ENCODE measurements around the gene ZBTB47. TPM values are rescaled to one million over a fixed set of nuclear protein-coding genes. Genes with fewer than 3 reads are reported as not detected.

ZBTB47 gene
- total RNA-seq, 1 experiment from 2014 or later: 8.1 TPM

DNA sequence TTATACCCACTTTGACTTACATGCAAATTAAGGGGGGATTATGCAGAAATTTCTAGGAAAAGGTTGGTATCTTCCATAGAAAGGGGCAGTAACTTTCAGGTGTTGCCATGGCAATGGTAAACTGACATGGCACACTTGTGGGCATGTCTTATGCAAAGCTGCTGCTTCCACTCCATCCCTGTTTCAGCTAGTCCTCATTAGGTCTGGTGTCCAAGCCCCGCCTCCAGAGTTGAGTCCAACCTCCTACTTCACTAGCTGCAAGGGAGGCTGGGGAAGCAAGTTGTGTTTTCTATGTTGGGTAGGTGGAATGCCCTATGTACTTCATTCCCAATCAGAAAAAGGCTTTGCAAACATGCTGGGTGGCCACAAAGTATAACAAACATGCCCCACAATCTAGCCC is 17.2 kb downstream of the ZBTB47 start:
- BruUV-seq (replicated peaks): no TSS peak
- no peak for TF ChIP-seq EZH2 (IDR thresholded peaks at IDR 0.05; ENCODE audit: low read depth)
- TF ChIP-seq, protein P1, sequence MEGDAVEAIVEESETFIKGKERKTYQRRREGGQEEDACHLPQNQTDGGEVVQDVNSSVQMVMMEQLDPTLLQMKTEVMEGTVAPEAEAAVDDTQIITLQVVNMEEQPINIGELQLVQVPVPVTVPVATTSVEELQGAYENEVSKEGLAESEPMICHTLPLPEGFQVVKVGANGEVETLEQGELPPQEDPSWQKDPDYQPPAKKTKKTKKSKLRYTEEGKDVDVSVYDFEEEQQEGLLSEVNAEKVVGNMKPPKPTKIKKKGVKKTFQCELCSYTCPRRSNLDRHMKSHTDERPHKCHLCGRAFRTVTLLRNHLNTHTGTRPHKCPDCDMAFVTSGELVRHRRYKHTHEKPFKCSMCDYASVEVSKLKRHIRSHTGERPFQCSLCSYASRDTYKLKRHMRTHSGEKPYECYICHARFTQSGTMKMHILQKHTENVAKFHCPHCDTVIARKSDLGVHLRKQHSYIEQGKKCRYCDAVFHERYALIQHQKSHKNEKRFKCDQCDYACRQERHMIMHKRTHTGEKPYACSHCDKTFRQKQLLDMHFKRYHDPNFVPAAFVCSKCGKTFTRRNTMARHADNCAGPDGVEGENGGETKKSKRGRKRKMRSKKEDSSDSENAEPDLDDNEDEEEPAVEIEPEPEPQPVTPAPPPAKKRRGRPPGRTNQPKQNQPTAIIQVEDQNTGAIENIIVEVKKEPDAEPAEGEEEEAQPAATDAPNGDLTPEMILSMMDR (conservative IDR thresholded peaks at IDR 0.05): no peak
- ChIA-PET POLR2A (ENCODE audit: unreplicated experiment) (interaction anchor here (0.5 kb wide), 1 partner anchor 13 kb away, joined by 3 read pairs; no protein-coding TSS in a partner anchor), CTCF (no interaction called here)
- intact Hi-C loops (cut with micrococcal nuclease; ENCODE audit: unreplicated experiment): no loop called here
- no peaks in the 10 kb centered on the region for H3K9me3 ChIP-seq (ENCODE audit: insufficient read depth, low read depth)
- no peak for DNase-seq
- H3K36me3 ChIP-seq (ENCODE audit: low read depth): no peaks in the 10 kb centered on the region
- no peaks in the 10 kb centered on the region for H3K4me1 ChIP-seq (replicated peaks; ENCODE audit: insufficient read depth)
- H3F3A ChIP-seq (ENCODE audit: insufficient read depth, low read depth): no peaks in the 10 kb centered on the region
- no peak overlapping the region for H3K27ac ChIP-seq
- H4K20me1 ChIP-seq (ENCODE audit: insufficient read depth): no peaks in the 10 kb centered on the region
- no peak overlapping the region for H3K4me2 ChIP-seq
- H3K4me3 ChIP-seq: no peak overlapping the region
- no peak overlapping the region for H2AFZ ChIP-seq
- no peaks in the 10 kb centered on the region for H3K79me2 ChIP-seq (ENCODE audit: low read depth)
- no peaks in the 10 kb centered on the region for H3K9me2 ChIP-seq (ENCODE audit: insufficient read depth)
- H3K27me3 ChIP-seq (ENCODE audit: insufficient read depth, low read depth): no peaks in the 10 kb centered on the region

DNA sequence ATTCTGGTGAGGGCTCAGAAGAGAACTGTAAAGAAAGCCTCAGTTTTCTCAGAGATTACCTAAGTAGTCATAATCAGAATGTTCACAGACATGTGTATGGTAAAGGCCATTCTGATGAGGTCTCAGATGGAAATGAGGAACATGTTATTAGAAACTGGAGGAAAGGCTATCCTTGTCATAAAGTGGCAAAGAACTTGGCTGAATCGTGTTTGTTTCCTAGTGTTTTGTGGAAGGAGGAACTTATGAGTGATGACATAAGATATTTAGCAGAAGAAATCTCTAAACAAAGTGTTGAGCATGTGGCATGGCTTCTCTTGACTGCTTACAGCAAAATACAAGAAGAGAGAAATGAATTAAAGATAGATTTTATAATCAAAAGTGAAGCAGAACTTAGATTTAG is 19.0 kb downstream of the ZBTB47 start:
- DNase-seq: no peak
- Histone ChIP-seq H3F3A (ENCODE audit: insufficient read depth, low read depth) (no peaks in the 10 kb centered on the region), H3K4me2 (no peak overlapping the region), H3K4me1 (replicated peaks; ENCODE audit: insufficient read depth) (no peaks in the 10 kb centered on the region), H3K79me2 (ENCODE audit: low read depth) (no peaks in the 10 kb centered on the region), H3K36me3 (ENCODE audit: low read depth) (no peaks in the 10 kb centered on the region), H3K9me3 (ENCODE audit: insufficient read depth, low read depth) (no peaks in the 10 kb centered on the region), H2AFZ (no peak overlapping the region), H3K9me2 (ENCODE audit: insufficient read depth) (no peaks in the 10 kb centered on the region), H4K20me1 (ENCODE audit: insufficient read depth) (no peaks in the 10 kb centered on the region), H3K27ac (no peak overlapping the region), H3K27me3 (ENCODE audit: insufficient read depth, low read depth) (no peaks in the 10 kb centered on the region), H3K4me3 (no peak overlapping the region)
- ChIA-PET POLR2A (ENCODE audit: unreplicated experiment) (no interaction called here), CTCF (no interaction called here)
- intact Hi-C loops (cut with micrococcal nuclease; ENCODE audit: unreplicated experiment): no loop called here
- no peak for TF ChIP-seq EZH2 (IDR thresholded peaks at IDR 0.05; ENCODE audit: low read depth)
- TF ChIP-seq, protein P1 (conservative IDR thresholded peaks at IDR 0.05): no peak
- BruUV-seq (replicated peaks): no TSS peak

DNA sequence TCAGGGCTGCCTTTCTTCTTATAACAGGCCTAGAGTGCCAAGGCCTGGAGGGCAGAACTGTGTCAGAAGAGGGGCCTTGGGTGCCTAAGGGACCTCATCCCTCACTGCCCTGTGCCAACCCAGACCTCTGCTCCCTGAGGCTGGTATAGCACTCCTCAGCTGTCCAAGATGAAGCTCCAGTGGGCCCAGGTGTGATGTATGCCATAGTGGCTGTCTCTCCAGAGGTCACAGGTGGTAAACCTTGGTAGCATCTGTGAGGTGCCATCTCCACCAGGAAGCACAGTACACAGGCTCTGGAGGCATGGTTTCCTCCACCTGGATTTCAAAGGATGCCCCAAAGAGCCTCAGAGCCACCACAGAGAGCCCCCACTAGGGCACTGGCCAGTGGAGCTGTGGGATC is 19.6 kb downstream of the ZBTB47 start:
- POLR2A ChIA-PET (ENCODE audit: unreplicated experiment): no interaction called here
- CTCF ChIA-PET: interaction anchor here (0.6 kb wide), 1 partner anchor 325 kb away, joined by 4 read pairs; no protein-coding TSS in a partner anchor
- no peaks in the 10 kb centered on the region for H3F3A ChIP-seq (ENCODE audit: insufficient read depth, low read depth)
- no peak for DNase-seq
- intact Hi-C loops (cut with micrococcal nuclease; ENCODE audit: unreplicated experiment): no loop called here
- no peak overlapping the region for H3K27ac ChIP-seq
- no peak for TF ChIP-seq EZH2 (IDR thresholded peaks at IDR 0.05; ENCODE audit: low read depth)
- TF ChIP-seq, protein P1 (conservative IDR thresholded peaks at IDR 0.05): no peak
- no peaks in the 10 kb centered on the region for H3K9me2 ChIP-seq (ENCODE audit: insufficient read depth)
- no peaks in the 10 kb centered on the region for H3K79me2 ChIP-seq (ENCODE audit: low read depth)
- no peak overlapping the region for H2AFZ ChIP-seq
- no peaks in the 10 kb centered on the region for H4K20me1 ChIP-seq (ENCODE audit: insufficient read depth)
- no peaks in the 10 kb centered on the region for H3K9me3 ChIP-seq (ENCODE audit: insufficient read depth, low read depth)
- no peak overlapping the region for H3K4me3 ChIP-seq
- no TSS peak for BruUV-seq (replicated peaks)
- no peaks in the 10 kb centered on the region for H3K27me3 ChIP-seq (ENCODE audit: insufficient read depth, low read depth)
- H3K4me1 ChIP-seq (replicated peaks; ENCODE audit: insufficient read depth): no peaks in the 10 kb centered on the region
- H3K4me2 ChIP-seq: no peak overlapping the region
- no peaks in the 10 kb centered on the region for H3K36me3 ChIP-seq (ENCODE audit: low read depth)
